OCI-LY7 (cell line): ENCODE data around the gene TMEM53. TPM values are rescaled to one million over a fixed set of nuclear protein-coding genes. Genes with fewer than 3 reads are reported as not detected.
A peak's percentile ranks its signal among the peaks of the same experiment; 100 is the strongest.

Experiments used
- BruUV-seq: library from RNA; stranded (reverse); fragments of 400-500 nt; replicated peaks from 2 replicates; lab custom pipeline; 2021; lab: Mats Ljungman, UMichigan
- CTCF ChIA-PET: fragments of 300-600 bp; sonication (Branson Sonifier 250); formaldehyde crosslinking; loops from one replicate; lab custom pipeline; 2022; ENCODE audit warnings: antibody characterized with exemption; ENCODE audit not compliant: unreplicated experiment; lab: Charles Lee
- POLR2A ChIA-PET: fragments of 300-600 bp; sonication (Branson Sonifier 250); formaldehyde crosslinking; loops from one replicate; lab custom pipeline; 2022; ENCODE audit warnings: antibody characterized with exemption; lab: Charles Lee
- DNase-seq: peaks from one replicate; pipeline ENCODE4 v3.0.0-alpha.2; 2015; ENCODE audit warnings: low spot score
- H2AFZ ChIP-seq: fragments of 200-600 bp; sonication (generic), shearing (Covaris generic); 2 replicates; pipeline ENCODE4 v1.6.1; 2014; ENCODE audit warnings: mild to moderate bottlenecking, antibody characterized with exemption, low read length, moderate library complexity
- H3K27ac ChIP-seq: fragments of 200-600 bp; sonication (generic); 2 replicates; pipeline ENCODE4 v1.5.1; 2014; ENCODE audit warnings: mixed run types, low read depth, mild to moderate bottlenecking, moderate library complexity, low read length, inconsistent platforms; ENCODE audit not compliant: poor library complexity, severe bottlenecking
- H3K36me3 ChIP-seq: fragments of 200-600 bp; sonication (generic); 2 replicates; pipeline ENCODE4 v1.6.1; 2014; ENCODE audit warnings: mild to moderate bottlenecking, antibody characterized with exemption, low read length, moderate library complexity, mixed read lengths; ENCODE audit not compliant: insufficient read depth
- H3K4me1 ChIP-seq: fragments of 200-600 bp; sonication (generic); 2 replicates; pipeline ENCODE4 v1.5.1; 2014; ENCODE audit warnings: mild to moderate bottlenecking, low read length; ENCODE audit not compliant: insufficient read depth, poor library complexity, severe bottlenecking
- H3K4me2 ChIP-seq: fragments of 200-600 bp; sonication (generic); 2 replicates; pipeline ENCODE4 v1.6.1; 2014; ENCODE audit warnings: mild to moderate bottlenecking, low read length
- H3K4me3 ChIP-seq: fragments of 200-600 bp; sonication (generic); 2 replicates; pipeline ENCODE4 v1.5.1; 2014; ENCODE audit warnings: mild to moderate bottlenecking, low read depth, low read length; ENCODE audit not compliant: poor library complexity, severe bottlenecking
- H3K79me2 ChIP-seq: fragments of 200-600 bp; sonication (generic); 2 replicates; pipeline ENCODE4 v1.6.1; 2016; ENCODE audit warnings: low read depth, mild to moderate bottlenecking, low read length, moderate library complexity, mixed read lengths; ENCODE audit not compliant: insufficient read depth
- H3K9me2 ChIP-seq: fragments of 200-600 bp; sonication (generic); 2 replicates; pipeline ENCODE4 v1.6.1; 2016; ENCODE audit warnings: mild to moderate bottlenecking, low read length, mixed read lengths; ENCODE audit not compliant: insufficient read depth
- H3K9me3 ChIP-seq: fragments of 200-600 bp; sonication (generic); 2 replicates; pipeline ENCODE4 v1.6.1; 2014; ENCODE audit warnings: mild to moderate bottlenecking, mixed run types, low read length, mixed read lengths
- H4K20me1 ChIP-seq: fragments of 200-600 bp; sonication (generic); 2 replicates; pipeline ENCODE4 v1.6.1; 2014; ENCODE audit warnings: mild to moderate bottlenecking, antibody characterized with exemption, low read length, moderate library complexity, mixed read lengths; ENCODE audit not compliant: insufficient read depth
- EZH2phosphoT487 ChIP-seq: fragments of 200-600 bp; sonication (generic); IDR thresholded peaks from 2 replicates; pipeline ENCODE4 v1.6.1; 2018; ENCODE audit warnings: low read depth, borderline replicate concordance, mild to moderate bottlenecking, mixed run types, antibody characterized with exemption, low read length, moderate library complexity, mixed read lengths
- intact Hi-C: fragments of 100-400 bp; cut with micrococcal nuclease; formaldehyde crosslinking; loops from one replicate; pipeline ENCODE4 v1.10.0; 2022; ENCODE audit not compliant: unreplicated experiment
- total RNA-seq, 2 experiments: library from RNA; depleted of rRNA in 1 of 2; stranded (reverse); fragments of >200 nt in 1 of 2; shearing (Covaris generic) in 1 of 2; gene quantifications; 2 replicates each; pipeline ENCODE4 v1.2.3, GENCODE V29; 2014 to 2022
- TF ChIP-seq, protein P1 (sequence below): fragments of 200-600 bp; sonication (generic); conservative IDR thresholded peaks from 2 replicates; pipeline ENCODE4 v1.5.1; 2014; ENCODE audit warnings: mild to moderate bottlenecking, antibody characterized with exemption, low read length, moderate library complexity, mixed read lengths

TMEM53 gene
- total RNA-seq, 2 experiments from 2014 or later = 6.6 to 8.1 TPM

DNA sequence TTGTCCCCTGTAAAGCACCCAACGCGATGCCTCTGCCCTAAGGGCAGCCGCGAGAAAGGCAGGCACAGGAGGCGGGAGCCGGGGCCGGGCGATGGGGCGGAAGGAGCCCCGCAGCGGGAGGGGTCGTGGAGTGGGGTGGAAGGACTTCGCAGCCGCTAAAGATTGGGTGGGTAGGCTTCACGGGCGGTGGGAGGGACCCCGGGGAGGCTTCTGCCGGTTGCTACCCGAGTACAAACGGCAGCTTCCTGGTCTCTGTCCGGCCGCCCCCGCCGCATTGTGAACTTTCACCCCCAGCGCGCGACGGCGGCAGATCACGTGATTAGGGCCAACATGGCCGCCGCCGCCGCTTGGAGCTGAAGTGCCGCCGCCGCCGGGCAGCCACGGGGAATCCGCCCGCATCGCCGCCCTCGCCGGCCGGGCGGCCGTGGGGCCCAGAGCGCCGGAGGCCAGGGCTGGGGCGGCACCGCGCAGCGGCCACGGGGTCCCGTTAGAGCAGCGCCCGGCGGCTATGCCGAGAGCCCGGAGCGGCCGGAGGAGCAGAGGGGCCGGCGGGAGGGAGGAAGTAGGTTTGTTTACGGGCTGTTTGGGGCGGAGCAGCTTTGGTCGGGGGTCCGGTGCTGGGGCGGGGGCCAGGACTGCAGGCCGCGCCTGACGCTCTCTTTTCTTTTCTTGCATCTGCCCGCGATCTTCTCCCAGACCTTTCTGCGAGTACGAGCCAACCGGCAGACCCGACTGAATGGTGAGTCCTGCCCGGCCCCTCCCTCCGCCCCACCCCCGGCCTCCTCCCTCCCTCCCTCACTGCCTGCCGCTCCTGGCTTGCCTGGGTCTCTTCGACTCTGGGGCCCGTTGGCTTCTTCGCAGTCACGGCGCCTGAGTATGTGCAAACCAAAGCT is 42.4 kb downstream of the TMEM53 start:
- peak; percentile 93 for DNase-seq
- peaks cover 24% of the 10 kb centered on the region for H3K79me2 ChIP-seq
- POLR2A ChIA-PET = interaction anchor here (0.7 to 4.7 kb wide), 7 partner anchors 11 to 661 kb away, joined by 3 to 17 read pairs (median 3); partner anchors contain the start of genes ARMH1 and TMEM53
- H3K4me3 ChIP-seq = peak overlapping the region; percentile 92
- peaks cover 46% of the 10 kb centered on the region for H3K36me3 ChIP-seq
- no peak for TF ChIP-seq EZH2phosphoT487
- TF ChIP-seq, protein P1, sequence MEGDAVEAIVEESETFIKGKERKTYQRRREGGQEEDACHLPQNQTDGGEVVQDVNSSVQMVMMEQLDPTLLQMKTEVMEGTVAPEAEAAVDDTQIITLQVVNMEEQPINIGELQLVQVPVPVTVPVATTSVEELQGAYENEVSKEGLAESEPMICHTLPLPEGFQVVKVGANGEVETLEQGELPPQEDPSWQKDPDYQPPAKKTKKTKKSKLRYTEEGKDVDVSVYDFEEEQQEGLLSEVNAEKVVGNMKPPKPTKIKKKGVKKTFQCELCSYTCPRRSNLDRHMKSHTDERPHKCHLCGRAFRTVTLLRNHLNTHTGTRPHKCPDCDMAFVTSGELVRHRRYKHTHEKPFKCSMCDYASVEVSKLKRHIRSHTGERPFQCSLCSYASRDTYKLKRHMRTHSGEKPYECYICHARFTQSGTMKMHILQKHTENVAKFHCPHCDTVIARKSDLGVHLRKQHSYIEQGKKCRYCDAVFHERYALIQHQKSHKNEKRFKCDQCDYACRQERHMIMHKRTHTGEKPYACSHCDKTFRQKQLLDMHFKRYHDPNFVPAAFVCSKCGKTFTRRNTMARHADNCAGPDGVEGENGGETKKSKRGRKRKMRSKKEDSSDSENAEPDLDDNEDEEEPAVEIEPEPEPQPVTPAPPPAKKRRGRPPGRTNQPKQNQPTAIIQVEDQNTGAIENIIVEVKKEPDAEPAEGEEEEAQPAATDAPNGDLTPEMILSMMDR = no peak
- peak overlapping the region; percentile 98 for H3K4me2 ChIP-seq
- no TSS peak for BruUV-seq
- peak overlapping the region; percentile 79 for H3K27ac ChIP-seq
- H3K9me3 ChIP-seq = no peaks in the 10 kb centered on the region
- peak overlapping the region; percentile 75 for H2AFZ ChIP-seq
- H4K20me1 ChIP-seq = no peaks in the 10 kb centered on the region
- CTCF ChIA-PET = interaction anchor here (0.5 to 0.7 kb wide), 3 partner anchors 9 to 152 kb away, joined by 3 to 4 read pairs (median 3); no protein-coding TSS in a partner anchor
- no peaks in the 10 kb centered on the region for H3K9me2 ChIP-seq
- intact Hi-C loops = loop anchor here (2.0 kb wide), 1 partner anchor 45 kb away; no protein-coding TSS in a partner anchor
- peaks cover 26% of the 10 kb centered on the region for H3K4me1 ChIP-seq

DNA sequence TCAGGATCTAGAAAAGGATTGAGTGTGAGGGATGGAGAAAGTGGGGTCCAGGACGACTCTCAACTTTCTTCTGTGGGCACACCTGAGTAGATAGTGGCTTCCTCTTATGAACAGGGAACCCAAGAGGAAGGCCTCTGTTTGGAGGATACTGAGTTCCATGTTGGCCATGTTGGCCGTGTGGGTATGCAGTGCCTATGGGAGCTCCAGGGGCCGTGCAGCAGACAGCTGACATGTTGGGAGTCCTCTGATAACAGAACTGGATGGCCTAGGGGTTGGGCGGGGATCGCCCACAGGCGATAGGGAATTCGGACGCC is 43.0 kb downstream of the TMEM53 start:
- H3K4me3 ChIP-seq = peak overlapping the region; percentile 92
- peaks cover 24% of the 10 kb centered on the region for H3K79me2 ChIP-seq
- peak overlapping the region; percentile 79 for H3K27ac ChIP-seq
- no peaks in the 10 kb centered on the region for H3K9me2 ChIP-seq
- no peaks in the 10 kb centered on the region for H4K20me1 ChIP-seq
- peak overlapping the region; percentile 98 for H3K4me2 ChIP-seq
- TF ChIP-seq, protein P1 = no peak
- no peak for TF ChIP-seq EZH2phosphoT487
- intact Hi-C loops = no loop called here
- H3K36me3 ChIP-seq = peaks cover 40% of the 10 kb centered on the region
- peaks cover 26% of the 10 kb centered on the region for H3K4me1 ChIP-seq
- CTCF ChIA-PET = interaction anchor here (0.6 kb wide), 1 partner anchor 67 kb away, joined by 3 read pairs; no protein-coding TSS in a partner anchor
- POLR2A ChIA-PET = interaction anchor here (0.5 to 4.7 kb wide), 5 partner anchors 39 to 661 kb away, joined by 3 to 17 read pairs (median 3); partner anchors contain the start of genes ARMH1 and TMEM53
- BruUV-seq = TSS peak; percentile 84
- no peak for DNase-seq
- H3K9me3 ChIP-seq = no peaks in the 10 kb centered on the region
- peak overlapping the region; percentile 75 for H2AFZ ChIP-seq
